C4-2B (cell line): ENCODE data around the gene RTP5.

ENCODE experiments used
- CTCF ChIP-seq: fragments of 450-650 bp; conservative IDR thresholded peaks from 2 replicates; pipeline ENCODE4 v1.5.1; 2017; ENCODE audit warnings: mild to moderate bottlenecking
- ZFX ChIP-seq: fragments of 450-650 bp; IDR thresholded peaks from 2 replicates; pipeline ENCODE4 v1.6.1; 2017

GRCh38 chr2:241884951-241885290 is 15.4 kb downstream of the RTP5 start:
- TF ChIP-seq CTCF (no peak), ZFX (no peak)
